Measurements from ENCODE around the gene SPACDR.

Gene SPACDR

DNA sequence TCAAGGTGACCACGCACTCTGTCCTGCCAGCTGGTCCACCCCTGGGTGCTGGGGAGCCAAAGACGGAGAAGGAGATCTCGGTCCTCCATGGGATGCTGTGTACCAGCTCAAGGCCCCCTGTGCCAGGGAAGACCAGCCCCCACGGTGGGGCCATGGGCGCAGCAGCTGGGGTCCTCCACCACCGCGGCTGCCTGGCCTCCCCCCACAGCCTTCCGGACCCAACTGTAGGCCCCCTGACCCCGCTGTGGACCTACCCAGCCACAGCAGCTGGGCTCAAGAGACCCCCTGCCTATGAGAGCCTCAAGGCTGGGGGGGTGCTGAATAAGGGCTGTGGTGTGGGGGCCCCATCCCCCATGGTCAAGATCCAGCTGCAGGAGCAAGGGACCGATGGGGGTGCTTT lies 25.1 kb upstream of the SPACDR start:
- DNase-seq (ENCODE audit: low read depth): no peak
- TF ChIP-seq, protein P1, sequence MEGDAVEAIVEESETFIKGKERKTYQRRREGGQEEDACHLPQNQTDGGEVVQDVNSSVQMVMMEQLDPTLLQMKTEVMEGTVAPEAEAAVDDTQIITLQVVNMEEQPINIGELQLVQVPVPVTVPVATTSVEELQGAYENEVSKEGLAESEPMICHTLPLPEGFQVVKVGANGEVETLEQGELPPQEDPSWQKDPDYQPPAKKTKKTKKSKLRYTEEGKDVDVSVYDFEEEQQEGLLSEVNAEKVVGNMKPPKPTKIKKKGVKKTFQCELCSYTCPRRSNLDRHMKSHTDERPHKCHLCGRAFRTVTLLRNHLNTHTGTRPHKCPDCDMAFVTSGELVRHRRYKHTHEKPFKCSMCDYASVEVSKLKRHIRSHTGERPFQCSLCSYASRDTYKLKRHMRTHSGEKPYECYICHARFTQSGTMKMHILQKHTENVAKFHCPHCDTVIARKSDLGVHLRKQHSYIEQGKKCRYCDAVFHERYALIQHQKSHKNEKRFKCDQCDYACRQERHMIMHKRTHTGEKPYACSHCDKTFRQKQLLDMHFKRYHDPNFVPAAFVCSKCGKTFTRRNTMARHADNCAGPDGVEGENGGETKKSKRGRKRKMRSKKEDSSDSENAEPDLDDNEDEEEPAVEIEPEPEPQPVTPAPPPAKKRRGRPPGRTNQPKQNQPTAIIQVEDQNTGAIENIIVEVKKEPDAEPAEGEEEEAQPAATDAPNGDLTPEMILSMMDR (IDR thresholded peaks at IDR 0.05; ENCODE audit: control insufficient read depth, insufficient read depth, low read depth, low read length, missing control alignments): no peak

DNA sequence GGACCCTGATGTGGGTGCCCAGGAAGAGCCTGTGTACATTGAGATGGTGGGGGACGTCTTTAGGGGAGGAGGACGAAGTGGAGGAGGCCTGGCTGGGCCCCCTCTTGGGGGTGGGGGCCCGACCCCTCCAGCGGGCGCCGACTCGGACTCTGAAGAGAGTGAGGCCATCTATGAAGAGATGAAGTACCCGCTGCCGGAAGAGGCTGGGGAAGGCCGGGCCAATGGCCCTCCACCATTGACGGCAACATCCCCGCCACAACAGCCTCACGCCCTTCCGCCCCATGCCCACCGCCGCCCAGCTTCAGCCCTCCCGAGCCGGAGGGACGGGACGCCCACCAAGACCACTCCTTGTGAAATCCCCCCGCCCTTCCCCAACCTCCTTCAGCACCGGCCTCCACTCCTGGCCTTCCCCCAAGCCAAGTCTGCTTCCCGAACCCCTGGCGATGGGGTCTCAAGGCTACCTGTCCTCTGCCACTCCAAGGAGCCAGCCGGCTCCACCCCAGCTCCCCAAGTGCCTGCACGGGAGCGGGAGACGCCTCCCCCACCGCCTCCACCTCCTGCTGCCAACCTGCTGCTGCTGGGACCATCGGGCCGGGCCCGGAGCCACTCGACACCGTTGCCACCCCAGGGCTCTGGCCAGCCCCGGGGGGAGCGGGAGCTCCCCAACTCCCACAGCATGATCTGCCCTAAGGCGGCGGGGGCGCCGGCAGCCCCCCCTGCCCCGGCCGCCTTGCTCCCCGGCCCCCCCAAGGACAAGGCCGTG lies 24.5 kb upstream of the SPACDR start:
- DNase-seq (ENCODE audit: low read depth): no peak
- TF ChIP-seq, protein P1 (IDR thresholded peaks at IDR 0.05; ENCODE audit: control insufficient read depth, insufficient read depth, low read depth, low read length, missing control alignments): no peak

More for the DNA sequence above, 25.1 kb upstream of the SPACDR start:
- H3K4me3 ChIP-seq (ENCODE audit: control insufficient read depth, low read depth, low read length): no peak overlapping the region

DNA sequence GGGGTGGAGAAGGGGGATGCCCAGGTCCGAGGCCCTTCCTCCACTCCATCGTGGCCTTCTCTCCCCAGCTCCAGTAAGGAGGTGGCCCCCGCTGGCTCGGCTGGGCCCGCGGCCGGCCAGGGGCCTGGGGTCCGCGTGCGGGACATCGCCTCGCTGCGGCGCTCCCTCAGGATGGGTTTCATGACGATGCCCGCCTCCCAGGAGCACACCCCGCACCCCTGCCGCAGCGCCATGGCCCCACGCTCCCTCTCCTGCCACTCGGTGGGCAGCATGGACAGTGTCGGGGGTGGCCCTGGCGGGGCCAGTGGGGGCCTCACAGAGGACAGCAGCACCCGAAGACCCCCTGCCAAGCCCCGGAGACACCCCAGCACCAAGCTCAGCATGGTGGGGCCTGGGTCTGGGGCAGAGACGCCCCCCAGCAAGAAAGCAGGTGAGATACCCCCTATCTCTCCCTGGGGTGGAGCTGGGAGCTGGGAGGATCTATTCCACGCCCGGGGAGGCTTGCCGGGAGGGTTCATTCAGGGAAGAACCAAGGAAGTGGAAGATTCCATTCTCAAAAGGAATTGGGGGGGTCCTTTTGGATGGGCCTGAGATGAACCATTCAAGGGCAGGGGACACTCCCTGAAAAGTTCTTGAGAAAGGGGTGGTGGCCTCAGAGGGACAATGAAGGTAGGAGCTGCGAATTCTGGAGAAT lies 22.8 kb upstream of the SPACDR start:
- no peak overlapping the region for H3K4me3 ChIP-seq (ENCODE audit: control insufficient read depth, low read depth, low read length)
- DNase-seq (ENCODE audit: low read depth): no peak
- TF ChIP-seq, protein P1 (IDR thresholded peaks at IDR 0.05; ENCODE audit: control insufficient read depth, insufficient read depth, low read depth, low read length, missing control alignments): no peak

More for the DNA sequence above, 24.5 kb upstream of the SPACDR start:
- no peak overlapping the region for H3K4me3 ChIP-seq (ENCODE audit: control insufficient read depth, low read depth, low read length)

DNA sequence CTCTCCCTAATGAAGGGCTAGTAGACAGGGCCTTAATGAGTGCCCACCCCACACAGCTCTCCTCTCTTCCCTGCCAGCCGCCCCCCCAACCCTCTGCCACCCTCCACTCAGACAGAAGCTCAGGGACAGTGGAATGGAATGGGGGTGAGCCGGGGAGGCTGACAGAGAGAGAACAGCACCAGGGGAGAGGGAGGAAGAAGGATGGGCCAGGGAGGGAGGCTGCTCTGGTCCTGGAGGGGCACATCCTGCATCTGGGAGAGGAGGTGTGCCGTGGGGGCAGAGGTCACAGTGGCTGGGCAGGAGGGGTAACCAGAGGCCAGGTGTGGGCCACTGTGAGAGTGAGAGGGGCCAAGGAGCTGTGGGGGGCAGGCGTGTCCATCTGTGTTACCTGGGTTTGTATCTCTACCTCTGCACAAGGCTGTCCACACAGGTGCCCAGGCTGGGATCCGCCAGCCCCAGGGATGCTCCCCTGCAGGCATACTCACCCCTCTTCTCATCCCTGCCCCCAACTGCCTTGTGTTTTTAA lies 22.1 kb upstream of the SPACDR start:
- H3K4me3 ChIP-seq (ENCODE audit: control insufficient read depth, low read depth, low read length): no peak overlapping the region
- TF ChIP-seq, protein P1 (IDR thresholded peaks at IDR 0.05; ENCODE audit: control insufficient read depth, insufficient read depth, low read depth, low read length, missing control alignments): no peak
- no peak for DNase-seq (ENCODE audit: low read depth)

DNA sequence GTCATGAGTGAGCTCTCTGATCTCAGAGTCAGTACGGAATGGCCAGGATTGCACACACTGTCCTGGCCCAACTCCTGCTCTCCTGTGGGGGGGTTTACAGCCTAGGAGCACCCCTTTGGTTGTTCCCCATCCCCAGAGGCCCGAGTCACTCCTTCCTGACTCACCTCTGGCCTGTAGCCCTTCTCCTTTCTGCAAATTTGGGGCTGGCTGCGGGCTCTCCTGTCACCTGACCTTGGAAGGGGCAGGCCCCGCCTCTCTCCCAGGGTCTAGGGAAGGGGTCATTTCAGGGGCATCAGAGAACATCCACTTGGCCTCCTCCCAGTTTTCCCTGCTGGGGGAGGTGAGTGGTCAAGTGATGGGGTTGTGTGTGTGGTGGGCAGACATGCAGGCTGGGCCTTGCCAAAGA lies 21.4 kb upstream of the SPACDR start:
- TF ChIP-seq, protein P1 (IDR thresholded peaks at IDR 0.05; ENCODE audit: control insufficient read depth, insufficient read depth, low read depth, low read length, missing control alignments): no peak
- H3K4me3 ChIP-seq (ENCODE audit: control insufficient read depth, low read depth, low read length): no peak overlapping the region
- DNase-seq (ENCODE audit: low read depth): no peak

DNA sequence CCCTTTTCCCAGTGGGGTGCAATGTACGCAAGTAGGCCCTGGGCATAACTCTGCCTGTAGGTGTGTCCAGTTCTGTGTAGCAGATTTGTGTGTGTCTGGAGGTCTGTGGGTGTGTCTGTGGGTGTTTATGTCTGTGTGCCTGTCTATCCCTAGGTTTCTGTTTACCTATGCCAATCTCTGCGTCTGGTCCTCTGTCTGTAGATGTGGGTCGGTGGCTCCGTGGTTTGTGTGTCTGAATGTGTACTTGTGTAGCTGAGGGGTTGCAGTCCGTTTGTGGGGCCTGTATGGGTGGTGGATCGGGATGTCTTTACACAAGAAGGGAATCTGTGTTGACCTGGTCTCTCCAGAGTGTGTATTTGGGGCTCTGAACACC lies 20.6 kb upstream of the SPACDR start:
- TF ChIP-seq, protein P1 (IDR thresholded peaks at IDR 0.05; ENCODE audit: control insufficient read depth, insufficient read depth, low read depth, low read length, missing control alignments): no peak
- H3K4me3 ChIP-seq (ENCODE audit: control insufficient read depth, low read depth, low read length): no peak overlapping the region
- DNase-seq (ENCODE audit: low read depth): no peak

All from AG09309 (cell line).